NCI-H82 (cell line): ENCODE results near the gene FOXN1.

Experiments
- DNase-seq: peaks from one replicate; lab custom pipeline; 2025; lab: John Stamatoyannopoulos, UW

The FOXN1 gene

DNA sequence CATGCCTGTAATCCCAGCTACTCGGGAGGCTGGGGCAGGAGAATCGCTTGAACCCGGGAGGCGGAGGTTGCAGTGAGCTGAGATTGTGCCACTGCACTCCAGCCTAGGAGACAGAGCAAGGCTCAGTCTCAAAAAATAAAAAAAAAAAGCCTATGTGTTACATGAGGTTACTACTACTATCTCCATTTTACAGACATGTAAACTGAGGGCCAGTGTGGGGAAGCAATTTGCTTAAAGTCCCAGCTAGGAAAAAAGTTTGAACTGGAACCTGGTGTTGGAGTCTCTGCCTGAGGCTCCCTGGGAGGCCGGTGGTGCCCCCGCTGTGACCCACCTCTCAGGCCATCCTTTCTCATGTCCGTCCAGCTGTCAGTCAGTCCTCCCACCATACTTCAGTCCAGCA is 28.2 kb upstream of the FOXN1 start:
- DNase-seq: no peak

DNA sequence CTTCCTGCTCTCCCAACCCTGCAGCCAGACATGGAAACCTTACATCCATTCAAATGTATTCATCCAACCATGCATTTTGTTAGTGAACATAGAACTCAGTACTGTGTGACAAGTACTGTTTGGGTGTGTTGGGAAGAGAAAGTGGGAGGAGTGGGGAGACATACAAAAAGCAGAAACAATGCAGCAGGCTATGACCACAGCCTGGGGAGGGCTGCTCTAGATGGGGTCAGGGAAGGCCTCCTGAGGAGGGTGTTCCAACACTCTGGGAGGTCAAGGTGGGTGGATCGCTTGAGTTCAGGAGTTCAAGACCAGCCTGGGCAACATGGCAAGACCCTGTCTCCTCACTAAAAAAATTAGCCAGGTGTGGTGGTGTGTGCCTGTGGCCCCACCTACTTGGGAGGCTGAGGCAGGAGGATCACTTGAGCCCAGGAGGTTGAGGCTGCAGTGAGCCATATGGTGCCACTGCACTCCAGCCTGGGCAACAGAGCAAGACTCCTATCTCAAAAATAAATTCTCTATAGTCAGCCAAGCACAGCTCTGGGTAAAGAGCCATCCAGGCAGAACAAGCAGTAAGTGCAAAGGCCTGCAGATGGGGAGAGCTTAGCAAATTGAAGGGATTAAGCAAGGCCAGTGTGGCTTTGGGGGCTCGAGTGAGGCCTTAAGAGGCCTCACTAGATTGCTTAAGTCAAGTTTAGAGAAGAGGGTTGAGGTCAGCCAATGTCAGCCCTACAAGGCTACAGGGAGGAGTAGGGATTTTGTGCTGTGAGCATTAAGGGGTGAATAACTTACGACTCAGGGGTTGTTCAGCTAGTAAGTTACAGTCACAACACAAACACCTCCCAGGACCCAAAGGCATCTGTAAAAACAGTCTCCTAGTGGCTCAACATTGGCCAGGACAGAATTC is 27.2 kb upstream of the FOXN1 start:
- peak; percentile 97 for DNase-seq

DNA sequence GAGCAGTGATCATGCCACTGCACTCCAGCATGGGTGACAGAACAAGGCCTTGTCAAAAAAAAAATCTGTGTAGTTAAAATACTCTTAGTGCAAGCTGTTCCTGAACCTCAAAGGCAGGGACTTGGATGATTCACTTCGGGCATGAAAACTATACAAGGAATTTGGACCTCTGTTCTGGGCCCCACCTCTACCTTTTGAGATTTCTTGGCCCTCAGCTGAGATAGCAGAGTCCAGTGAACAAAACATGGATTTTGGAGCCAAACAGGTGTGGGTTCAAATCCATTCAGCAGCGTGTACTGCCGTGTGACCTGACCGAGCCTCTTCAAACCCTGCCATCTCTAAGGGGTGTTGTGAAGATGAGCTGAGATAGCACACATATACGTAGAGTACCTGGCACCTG is 25.9 kb upstream of the FOXN1 start:
- no peak for DNase-seq

DNA sequence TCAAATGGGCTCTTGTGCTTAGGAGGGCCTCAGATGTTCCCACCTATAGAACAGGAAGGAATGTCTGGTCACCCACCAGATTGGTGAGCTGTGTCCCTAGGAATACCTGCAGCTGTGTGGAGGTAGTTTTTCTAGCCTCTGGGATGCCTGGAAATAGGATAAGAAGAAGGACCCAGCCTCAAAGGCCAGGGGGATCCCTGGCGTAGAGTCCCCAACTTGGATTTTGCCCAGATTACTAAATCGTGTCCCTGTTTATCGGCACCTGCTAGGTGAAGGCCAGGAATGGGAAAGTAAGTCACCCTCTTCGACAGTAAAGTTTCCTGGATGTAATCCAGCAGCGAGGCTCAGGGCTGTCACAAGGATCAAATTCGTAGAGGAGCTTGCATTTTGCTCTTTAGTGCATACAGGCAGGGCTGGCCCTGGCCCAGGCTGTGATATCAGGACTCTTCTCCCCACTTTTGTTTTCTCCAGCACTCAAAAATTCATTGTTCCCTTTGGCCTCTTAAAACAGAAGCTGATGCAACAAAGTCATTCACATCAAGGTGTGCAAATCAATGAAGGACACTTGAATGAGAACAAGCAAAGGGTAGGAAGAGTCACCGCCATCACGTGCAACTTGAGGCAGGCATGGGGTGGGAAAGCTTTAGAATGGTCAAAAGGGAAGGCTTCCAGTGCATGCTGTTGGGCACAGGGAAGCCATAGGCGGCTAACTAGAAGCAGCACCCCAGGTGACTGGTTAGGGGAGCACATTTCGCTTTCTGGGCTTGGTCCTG is 25.2 kb upstream of the FOXN1 start:
- no peak for DNase-seq

DNA sequence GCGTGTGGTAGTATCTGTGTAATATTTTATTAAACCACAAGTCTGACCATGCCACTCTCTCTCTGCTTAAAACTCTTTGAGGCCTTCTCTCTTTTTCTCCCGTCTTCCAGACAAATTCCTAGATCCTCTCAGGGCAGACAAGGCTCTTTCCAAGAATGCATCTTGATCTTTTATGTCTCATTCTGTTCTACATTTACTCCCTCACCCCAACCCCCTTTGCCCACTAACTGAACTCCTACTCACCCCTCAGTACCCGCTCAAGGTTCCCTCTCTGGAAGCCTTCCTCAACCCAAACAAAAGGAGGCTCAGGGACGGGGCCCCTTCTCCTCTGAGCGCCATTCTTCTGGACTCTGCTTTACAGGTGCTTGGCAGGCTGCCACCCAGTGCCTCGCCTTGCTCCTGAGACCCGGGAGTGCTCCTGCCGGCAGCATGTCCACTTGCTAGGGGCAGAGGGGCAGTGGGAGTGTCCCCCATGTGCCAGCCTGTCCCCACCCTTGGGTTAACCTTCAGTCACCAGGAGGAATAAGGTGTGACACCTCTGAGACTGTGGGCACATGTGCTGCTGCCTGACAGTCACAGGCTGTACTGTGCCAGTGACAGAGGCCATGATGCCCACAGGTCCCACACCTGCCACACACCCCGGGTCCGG is 23.5 kb upstream of the FOXN1 start:
- DNase-seq: no peak

DNA sequence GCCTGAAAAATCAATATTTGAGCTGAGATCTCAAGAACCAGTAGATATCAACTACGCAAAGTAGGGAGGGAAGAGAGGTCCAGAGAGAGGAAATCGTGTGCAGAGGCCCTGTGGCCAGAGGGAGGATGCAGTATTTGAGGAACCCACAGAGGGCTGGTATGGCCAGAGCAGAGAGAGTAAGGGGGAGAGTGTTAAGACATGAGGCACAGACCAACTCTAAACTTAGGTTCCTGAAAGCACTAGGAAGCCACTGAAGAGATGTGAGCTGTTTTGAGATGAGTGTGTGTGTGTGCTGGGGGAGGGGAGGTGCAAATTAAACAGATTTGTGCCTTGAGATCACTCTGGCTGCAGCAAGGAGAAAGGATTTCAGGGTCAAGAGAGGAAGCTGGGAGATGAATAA is 21.9 kb upstream of the FOXN1 start:
- peak; percentile 50 for DNase-seq

DNA sequence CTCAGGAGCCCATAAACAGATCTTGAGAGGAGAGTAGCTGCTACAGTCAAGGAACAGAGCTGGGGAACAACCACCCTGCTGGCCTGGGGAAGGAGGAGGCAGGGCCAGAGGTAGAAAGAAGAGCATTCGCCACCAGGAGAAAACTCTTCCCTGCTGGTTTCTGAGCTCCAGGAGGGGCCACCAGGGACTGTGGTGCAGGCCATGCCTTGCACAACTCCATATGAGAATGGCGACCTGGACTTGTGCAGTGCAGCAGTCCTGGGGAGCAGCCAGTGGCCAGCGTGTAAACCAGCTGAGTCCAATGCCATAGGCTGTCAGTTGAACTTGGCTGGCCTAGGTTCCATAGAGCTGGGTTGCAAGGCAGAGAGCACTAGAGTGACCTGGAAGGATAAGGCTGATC is 21.1 kb upstream of the FOXN1 start:
- DNase-seq: no peak

DNA sequence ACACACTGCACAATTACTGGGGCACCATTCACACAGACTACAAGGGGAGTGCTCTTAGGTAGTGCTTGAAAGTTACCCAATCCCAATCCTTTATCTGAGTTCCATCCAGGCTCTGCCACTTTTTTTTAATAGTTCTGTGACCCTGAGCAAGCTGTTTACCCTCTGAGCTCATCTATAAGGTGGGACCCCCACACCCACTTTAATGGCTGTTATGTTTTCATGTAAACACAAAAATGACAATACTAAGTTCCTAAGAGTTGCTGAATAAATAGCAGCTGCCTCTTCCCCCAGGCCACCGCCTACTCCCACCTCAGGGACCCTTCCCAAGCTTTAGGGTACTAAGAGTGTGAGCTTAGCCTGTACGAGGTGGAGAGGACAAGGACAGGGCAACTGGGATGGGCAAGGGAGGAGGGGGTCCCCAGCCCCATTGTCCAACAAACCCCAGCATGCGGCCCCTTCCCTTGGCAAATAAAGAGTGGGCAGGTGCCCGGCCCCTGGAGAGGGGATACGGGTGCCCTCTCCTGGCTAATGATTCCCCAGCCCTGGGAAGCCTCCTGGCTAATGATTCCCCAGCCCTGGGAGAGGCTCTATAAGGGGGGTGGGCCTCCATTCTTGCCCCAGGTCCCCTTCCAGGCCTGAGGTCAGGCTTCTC is 18.1 kb upstream of the FOXN1 start:
- no peak for DNase-seq

DNA sequence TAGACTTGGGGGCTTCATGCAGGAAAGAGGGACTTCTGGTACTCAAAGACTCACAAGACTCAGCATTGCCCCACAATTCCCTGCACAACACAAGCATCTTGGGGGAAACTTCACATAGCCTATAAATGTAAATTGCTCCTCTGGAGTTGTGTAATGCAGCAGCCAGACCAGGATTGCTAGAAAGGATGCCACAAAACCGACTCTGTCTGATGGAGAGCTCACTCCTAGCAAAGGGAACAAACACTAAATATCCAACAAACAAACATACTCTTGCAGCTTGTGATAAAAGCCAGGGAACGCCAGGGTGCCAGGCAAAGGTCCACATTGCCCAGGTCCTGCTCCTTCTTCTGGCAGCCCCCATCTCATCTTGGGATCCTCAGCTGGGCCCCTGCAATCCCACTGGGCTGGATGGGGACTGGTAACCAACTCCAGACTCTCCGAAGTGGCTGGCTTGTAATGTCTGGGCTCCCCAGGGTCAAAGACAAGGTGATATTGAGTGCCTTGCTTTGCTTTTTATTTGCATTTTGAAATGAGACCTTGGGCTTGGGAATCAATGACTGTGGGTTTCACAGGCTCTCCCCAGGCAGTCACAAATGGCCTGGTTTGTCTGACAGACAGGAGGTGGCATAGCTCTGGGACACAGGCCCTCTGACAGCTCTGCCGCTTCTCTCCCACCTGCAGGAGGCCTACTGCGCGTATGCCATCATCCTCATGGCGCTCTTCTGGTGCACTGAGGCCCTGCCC is 17.4 kb upstream of the FOXN1 start:
- DNase-seq: no peak

DNA sequence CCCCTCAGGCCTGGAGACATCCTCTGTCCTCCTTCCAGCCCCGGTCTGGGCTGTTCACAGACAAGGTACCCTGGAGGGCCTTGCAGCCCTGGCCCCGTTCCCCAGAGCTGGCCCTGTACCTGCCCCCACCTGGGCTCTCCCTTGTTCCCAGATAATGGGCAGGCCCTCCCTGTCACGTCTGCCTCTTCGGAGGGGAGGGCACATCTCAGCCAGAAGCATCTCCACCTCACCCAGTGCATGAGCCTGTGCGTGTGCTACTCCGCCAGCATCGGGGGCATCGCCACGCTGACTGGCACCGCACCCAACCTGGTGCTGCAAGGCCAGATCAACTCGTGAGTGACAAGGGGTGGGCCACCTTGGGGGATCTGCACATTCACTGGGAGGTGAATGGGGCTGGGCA is 14.9 kb upstream of the FOXN1 start:
- no peak for DNase-seq

DNA sequence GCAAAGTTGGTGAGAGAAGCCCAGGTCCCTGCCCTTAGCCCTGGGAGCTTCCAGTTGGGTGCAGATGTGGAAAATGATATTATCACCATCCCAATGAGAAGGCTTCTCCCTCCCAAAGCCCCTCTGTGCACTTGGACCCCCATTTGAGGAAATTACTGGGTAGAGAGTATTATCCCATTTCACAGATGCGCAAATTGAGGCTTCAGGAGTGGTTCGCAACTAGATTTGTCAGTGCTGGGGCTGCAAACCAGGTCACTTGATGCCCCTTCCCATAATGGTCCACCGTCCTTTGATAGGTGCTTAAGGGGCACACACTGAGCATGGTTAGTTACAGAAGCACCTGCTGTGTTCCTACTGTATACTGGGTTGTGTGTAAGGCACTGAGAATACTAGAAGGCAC is 14.3 kb upstream of the FOXN1 start:
- no peak for DNase-seq

DNA sequence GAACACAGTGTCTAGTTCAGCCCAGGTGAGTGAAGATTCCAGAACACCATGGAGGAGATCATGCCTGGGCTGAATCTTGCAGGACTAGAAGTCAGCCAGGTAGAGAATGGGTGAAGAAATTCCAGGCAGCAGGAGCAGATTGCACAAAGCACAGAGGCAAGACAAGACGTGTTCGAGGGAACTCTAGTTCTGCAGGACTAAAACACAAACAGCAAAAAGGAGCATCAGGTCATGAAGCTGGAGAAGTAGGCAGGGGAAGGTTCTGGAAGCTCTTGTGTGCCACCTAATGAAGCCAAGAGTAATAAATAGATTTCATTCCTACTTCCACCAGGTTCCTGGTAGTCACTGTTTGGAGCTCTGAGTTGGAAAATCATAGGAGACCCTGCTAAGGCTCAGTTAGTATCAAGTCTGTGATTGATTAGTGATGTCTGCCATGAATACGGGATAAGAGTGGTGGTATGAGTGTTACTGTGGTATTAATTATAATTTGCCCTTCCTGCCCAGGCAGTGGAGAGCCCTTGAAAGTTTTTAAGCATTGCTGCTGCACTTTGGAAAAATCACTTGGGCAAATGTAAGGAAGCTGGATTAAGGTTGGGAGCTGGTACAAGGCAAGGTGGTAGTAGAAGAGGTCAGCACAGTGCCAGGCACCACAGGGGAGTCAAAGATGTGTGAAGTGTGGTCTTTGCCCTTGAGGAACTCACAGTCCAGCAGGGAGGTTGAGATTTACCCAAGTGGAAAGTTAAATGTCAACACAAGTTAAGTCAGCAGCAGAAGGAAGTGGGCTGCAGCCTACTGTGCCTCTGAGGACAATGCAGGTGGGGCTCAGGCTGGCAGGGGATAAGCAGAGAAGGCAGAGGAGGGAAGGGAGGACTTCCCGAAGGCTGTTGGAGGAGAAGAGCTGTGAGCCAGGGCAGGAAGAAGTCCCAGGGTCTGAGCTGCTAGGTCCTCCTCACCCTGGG is 13.5 kb upstream of the FOXN1 start:
- DNase-seq: no peak

DNA sequence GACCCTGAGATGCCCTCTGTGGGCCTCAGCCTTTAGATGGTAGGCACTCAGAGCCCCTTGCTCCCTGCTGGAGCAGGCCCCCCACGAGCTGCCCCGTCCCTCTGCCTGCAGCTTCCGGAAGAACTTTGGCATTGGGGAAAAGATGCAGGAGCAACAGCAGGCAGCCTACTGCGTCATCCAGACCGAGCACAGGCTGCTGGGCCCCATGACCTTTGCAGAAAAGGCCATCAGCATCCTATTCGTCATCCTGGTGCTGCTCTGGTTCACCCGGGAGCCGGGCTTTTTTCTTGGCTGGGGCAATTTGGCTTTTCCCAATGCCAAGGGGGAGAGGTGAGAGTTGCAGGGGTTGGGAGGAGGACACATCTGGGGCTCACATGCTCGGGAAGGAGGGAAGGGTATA is 12.7 kb upstream of the FOXN1 start:
- DNase-seq: no peak

DNA sequence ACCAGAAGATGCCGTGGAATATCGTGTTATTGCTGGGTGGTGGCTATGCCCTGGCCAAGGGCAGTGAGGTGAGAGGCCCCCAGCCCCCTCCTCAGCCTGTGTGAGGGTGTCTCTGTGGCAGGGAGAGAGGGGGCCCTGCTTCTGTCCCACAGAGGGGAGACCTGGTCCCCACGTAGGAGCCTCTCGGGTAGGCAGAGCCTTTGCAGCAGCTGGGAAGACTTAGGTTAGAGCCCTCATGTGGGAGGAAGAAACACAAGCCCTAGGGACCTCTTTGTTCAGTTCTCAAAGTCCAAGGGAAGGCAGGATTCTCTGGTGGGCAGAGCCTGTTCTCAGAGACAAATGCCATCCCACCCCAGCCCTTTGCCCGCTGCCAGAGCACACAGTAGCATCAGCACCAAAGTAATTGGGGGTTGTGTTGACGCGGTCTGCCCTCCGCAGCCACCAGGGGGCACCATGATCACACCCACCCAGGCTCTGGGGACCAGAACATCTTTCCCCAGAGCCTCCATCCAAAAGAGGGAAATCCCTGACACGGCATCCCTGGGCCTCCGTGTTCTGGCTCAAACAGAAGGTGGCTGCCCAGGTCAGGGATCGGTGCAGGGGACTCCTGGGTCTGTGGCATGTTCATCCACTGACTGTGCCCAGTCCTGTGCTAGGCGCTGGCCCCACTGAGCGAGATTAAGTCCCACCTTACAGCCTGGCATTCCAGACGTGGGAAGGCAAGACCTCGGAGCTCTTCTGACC is 11.5 kb upstream of the FOXN1 start:
- DNase-seq: peak; percentile 89

DNA sequence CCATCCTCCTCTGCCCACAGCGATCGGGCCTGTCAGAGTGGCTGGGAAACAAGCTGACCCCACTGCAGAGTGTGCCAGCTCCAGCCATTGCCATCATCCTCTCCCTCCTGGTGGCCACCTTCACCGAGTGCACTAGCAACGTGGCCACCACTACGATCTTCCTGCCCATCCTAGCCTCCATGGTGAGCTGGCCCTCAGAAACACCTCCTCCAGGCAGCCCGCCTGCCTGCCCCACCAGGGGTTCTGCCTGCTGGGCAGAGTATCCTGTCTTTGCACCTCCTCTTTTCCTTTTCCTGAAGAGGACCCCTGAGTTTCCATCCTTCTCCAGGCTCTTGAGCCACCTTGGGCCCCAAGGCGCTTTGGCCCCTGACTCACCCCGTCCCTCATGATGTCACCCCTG is 10.5 kb upstream of the FOXN1 start:
- no peak for DNase-seq

DNA sequence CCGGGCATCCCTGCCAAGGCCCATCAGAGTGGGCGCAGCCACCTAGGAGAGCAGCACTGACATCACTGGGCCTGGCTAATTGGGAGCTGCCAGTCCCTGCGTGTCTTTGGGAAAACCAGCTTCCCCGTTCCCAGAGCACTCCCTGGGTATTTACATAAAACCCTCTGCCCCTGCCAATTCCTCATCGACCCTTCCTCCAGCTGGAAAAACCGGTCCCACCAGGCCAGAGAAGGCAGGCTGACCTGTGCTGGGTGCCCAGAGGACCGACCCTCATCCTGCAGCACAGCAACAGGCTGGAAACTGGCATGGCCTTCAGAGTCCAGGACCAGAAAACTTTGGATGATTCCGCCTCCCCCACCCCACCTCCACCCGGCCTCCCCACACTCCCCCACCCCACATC is 8.2 kb upstream of the FOXN1 start:
- no peak for DNase-seq

DNA sequence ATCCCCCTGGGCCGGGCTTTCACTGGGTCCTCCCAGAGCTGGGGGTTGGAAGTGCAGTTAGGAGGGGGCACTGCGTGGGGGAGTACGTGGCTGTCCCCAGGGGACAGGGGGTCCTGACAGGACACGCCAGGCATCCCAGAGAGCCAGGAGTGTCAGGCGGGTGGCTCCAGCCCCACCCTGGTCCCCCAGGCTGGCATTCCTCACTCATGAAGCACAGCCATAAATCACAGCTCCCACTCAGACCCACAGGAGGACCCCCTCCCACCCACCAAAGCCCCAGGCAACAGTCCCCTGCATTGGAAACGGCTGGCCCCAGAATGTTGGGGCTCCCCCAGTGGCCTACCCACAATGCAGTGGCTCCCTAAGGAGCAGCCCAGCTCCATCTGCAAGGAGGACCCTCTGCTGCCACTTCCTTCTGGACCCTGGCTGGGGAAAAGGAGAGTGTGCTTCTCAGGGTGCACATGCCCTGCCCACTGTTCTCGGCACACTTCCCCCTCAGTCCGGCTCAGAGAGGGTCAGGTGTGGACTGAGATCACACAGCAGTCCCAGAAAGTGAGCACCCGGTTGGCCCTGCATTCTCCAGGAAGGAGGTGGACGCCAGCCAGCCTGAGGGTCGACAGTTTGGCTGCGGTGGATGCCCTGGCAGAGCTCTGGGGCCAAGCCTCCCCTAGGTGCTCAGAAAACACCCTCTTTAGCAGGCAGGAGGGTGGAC is 7.3 kb upstream of the FOXN1 start:
- DNase-seq: no peak

DNA sequence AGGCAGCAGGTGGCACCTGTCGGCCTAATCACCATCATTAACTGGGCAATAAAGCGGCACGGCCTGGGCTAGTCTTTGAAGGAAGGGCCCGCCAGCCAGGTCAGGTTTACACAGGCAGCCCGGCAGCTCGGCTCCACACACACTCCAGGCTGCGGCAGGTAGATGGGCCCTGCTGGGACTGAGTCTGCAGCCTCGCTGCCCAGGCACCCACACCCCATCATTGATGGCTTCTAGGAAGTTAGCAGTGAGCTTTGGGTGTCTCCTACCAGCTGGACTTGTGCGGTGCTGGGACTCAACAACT is 6.8 kb upstream of the FOXN1 start:
- no peak for DNase-seq

DNA sequence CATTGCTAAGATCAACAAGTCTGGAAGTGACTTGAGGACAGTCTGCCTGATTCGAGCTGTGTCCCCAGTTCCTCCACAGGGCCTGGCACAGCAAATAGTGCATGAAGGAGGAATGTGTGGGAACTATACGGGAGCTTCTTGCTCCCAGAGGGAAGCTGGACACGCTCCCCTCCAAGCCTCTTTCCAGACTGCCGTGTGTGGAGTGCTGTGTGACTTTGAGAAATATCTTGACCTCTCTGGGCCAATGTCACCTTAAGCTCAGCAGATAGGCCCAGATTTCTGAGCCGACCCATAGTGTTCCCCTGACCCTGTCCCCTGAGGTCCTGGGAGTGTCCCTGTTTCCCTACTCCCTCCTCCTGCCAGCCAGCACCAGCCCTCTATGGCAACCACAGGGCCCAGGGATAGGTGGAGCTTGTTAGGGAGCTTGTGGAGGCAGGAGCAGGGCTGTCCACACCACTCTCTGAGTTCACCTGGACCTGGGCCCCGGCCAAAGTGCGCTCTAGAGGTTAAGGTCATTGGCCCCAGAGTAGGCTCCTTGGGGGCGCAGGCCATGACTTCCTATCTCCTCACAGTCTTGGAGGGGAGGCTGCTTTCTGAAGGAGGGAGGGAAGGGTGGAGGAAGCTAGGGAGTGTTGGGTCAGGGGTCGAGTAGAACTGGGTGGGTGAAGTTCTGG is 6.3 kb upstream of the FOXN1 start:
- DNase-seq: no peak
